GM21447 (cell line): ENCODE measurements around the gene WDSUB1.
A peak's percentile ranks its signal among the peaks of the same experiment; 100 is the strongest.

Experiments
- ATAC-seq: cut with Tn5 transposase; IDR thresholded peaks from one replicate; pipeline ENCODE4 v1.9.1; 2021; ENCODE audit not compliant: unreplicated experiment

WDSUB1 gene

GRCh38 chr2:159199761-159200465, 86.6 kb downstream of the WDSUB1 start:
- no peak for ATAC-seq

- no peak for ATAC-seq
Measured at GRCh38 chr2:159199236-159199635, 87.3 kb downstream of the WDSUB1 start.

- ATAC-seq, result no peak
Measured at GRCh38 chr2:159196393-159196925, 90.0 kb downstream of the WDSUB1 start.

- no peak for ATAC-seq
Measured at GRCh38 chr2:159195697-159196096, 90.8 kb downstream of the WDSUB1 start.

GRCh38 chr2:159194241-159194640, 92.3 kb downstream of the WDSUB1 start:
- ATAC-seq, result no peak

- ATAC-seq, result no peak
Measured at GRCh38 chr2:159193791-159194190, 92.7 kb downstream of the WDSUB1 start.

- no peak for ATAC-seq
Measured at GRCh38 chr2:159192371-159192918, 94.1 kb downstream of the WDSUB1 start.

GRCh38 chr2:159188449-159188848, 98.1 kb downstream of the WDSUB1 start:
- ATAC-seq, result no peak

GRCh38 chr2:159187106-159187505, 99.4 kb downstream of the WDSUB1 start:
- ATAC-seq, result no peak

GRCh38 chr2:159186462-159186861, 100.0 kb downstream of the WDSUB1 start:
- peak; percentile 52 for ATAC-seq
